Measurements from ENCODE around the gene HSPA2. TPM values are rescaled to one million over a fixed set of nuclear protein-coding genes. Genes with fewer than 3 reads are reported as not detected.

Gene HSPA2
- total RNA-seq, 1 experiment from 2014 or later, result 8.7 TPM

DNA sequence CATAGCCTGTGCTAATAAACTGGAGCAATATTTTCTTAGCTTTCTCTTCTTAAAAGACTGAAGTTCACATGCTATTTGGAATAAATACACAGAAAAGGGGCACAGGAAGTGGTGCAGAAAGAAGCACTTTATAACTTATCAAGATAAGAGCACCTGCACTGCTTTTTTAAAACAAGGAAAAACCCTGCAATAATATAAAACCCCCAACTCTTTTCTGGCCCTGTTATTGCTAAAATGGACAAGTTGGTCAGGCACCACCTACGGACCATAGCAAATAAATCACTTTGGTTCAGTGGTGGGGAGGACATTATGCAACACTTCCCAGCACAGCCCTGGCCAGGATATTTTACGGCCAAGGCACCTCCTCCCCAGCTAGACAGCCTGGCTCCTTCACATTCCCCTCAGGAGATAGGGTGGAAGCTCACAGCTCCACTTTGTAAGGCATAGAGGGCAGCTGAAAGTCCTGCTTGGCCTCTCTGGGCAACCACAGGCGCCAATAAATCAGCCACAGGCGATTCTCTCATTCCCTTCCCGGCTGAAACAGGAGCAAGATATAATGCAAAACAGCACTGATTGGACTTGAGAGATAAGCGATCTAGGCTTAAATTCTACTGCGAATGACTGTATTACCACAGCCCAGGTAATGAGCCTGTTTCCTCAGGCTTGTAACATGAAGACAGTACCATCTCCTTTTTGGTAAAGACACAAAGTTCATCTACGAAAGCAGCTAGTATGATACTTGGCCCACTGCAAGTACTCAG is 39.0 kb upstream of the HSPA2 start:
- Histone ChIP-seq H3K4me3 (ENCODE audit: low read depth, low read length) (no peak overlapping the region), H3K27me3 (replicated peaks; ENCODE audit: control insufficient read depth, insufficient read depth, low read length) (no peaks in the 10 kb centered on the region), H3K36me3 (ENCODE audit: control insufficient read depth, insufficient read depth, low read length) (no peaks in the 10 kb centered on the region), H3K9me3 (no peaks in the 10 kb centered on the region), H3K4me1 (peaks cover 22% of the 10 kb centered on the region)
- Mint-ChIP-seq H3K36me3 (ENCODE audit: insufficient read depth, unreplicated experiment) (peaks cover 43% of the 10 kb centered on the region), H3K9me3 (ENCODE audit: unreplicated experiment) (no peaks in the 10 kb centered on the region), H3K4me1 (ENCODE audit: low read depth, unreplicated experiment) (peaks cover 6% of the 10 kb centered on the region), H3K4me3 (ENCODE audit: unreplicated experiment) (peak overlapping the region; percentile 78), H3K27me3 (ENCODE audit: insufficient read depth, unreplicated experiment) (no peaks in the 10 kb centered on the region), H3K27ac (ENCODE audit: unreplicated experiment) (peak overlapping the region; percentile 22)
- peak; percentile 55 to 76 for DNase-seq
- TF ChIP-seq, protein P1, sequence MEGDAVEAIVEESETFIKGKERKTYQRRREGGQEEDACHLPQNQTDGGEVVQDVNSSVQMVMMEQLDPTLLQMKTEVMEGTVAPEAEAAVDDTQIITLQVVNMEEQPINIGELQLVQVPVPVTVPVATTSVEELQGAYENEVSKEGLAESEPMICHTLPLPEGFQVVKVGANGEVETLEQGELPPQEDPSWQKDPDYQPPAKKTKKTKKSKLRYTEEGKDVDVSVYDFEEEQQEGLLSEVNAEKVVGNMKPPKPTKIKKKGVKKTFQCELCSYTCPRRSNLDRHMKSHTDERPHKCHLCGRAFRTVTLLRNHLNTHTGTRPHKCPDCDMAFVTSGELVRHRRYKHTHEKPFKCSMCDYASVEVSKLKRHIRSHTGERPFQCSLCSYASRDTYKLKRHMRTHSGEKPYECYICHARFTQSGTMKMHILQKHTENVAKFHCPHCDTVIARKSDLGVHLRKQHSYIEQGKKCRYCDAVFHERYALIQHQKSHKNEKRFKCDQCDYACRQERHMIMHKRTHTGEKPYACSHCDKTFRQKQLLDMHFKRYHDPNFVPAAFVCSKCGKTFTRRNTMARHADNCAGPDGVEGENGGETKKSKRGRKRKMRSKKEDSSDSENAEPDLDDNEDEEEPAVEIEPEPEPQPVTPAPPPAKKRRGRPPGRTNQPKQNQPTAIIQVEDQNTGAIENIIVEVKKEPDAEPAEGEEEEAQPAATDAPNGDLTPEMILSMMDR (IDR thresholded peaks at IDR 0.05; ENCODE audit: insufficient read depth in 1 of 2, low read depth in 1 of 2, low read length in 1 of 2, severe bottlenecking in 1 of 2, unreplicated experiment in 1 of 2), result no peak
- ChIA-PET CTCF (interaction anchor here (0.8 to 0.9 kb wide), 3 partner anchors 16 to 157 kb away, joined by 3 read pairs; no protein-coding TSS in a partner anchor), POLR2A (no interaction called here)
- intact Hi-C loops (cut with micrococcal nuclease; ENCODE audit: unreplicated experiment), result loop anchor here (5.0 to 10.0 kb wide), 3 partner anchors 114 to 393 kb away; partner anchors contain the start of gene MTHFD1
- no TSS peak for BruUV-seq (replicated peaks)

DNA sequence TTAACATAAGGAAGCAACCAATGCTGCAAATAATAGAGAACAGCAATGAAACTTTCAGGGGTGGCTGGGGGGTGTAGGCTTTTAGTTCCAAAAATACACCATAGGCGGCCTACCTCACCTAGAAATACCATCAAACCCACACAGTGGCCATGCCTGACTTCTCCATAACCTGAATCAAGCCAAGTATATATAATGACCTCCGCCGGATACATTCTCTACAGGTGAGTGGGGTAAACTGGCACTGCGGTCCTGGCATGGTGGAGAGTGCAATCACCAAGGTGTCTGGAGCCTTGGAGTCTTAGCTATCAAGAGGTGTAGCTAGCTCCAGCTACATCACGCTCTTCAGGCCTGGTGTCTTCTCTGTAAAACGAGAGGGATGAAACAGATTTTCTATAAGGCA is 38.1 kb upstream of the HSPA2 start:
- intact Hi-C loops (cut with micrococcal nuclease; ENCODE audit: unreplicated experiment), result loop anchor here (5.0 to 10.0 kb wide), 3 partner anchors 115 to 392 kb away; partner anchors contain the start of gene MTHFD1
- Mint-ChIP-seq H3K27ac (ENCODE audit: unreplicated experiment) (peak overlapping the region; percentile 81), H3K4me3 (ENCODE audit: unreplicated experiment) (peak overlapping the region; percentile 78), H3K9me3 (ENCODE audit: unreplicated experiment) (no peaks in the 10 kb centered on the region), H3K4me1 (ENCODE audit: low read depth, unreplicated experiment) (peaks cover 6% of the 10 kb centered on the region), H3K36me3 (ENCODE audit: insufficient read depth, unreplicated experiment) (peaks cover 43% of the 10 kb centered on the region), H3K27me3 (ENCODE audit: insufficient read depth, unreplicated experiment) (no peaks in the 10 kb centered on the region)
- DNase-seq, result no peak
- Histone ChIP-seq H3K27me3 (replicated peaks; ENCODE audit: control insufficient read depth, insufficient read depth, low read length) (no peaks in the 10 kb centered on the region), H3K4me3 (ENCODE audit: low read depth, low read length) (peak overlapping the region; percentile 97), H3K4me1 (peaks cover 25% of the 10 kb centered on the region), H3K9me3 (no peaks in the 10 kb centered on the region), H3K36me3 (ENCODE audit: control insufficient read depth, insufficient read depth, low read length) (no peaks in the 10 kb centered on the region)
- BruUV-seq (replicated peaks), result no TSS peak
- TF ChIP-seq, protein P1 (IDR thresholded peaks at IDR 0.05; ENCODE audit: insufficient read depth in 1 of 2, low read depth in 1 of 2, low read length in 1 of 2, severe bottlenecking in 1 of 2, unreplicated experiment in 1 of 2), result no peak
- ChIA-PET POLR2A (interaction anchor here (0.6 to 1.0 kb wide), 2 partner anchors 40 to 115 kb away, joined by 4 read pairs; no protein-coding TSS in a partner anchor), CTCF (interaction anchor here (0.9 kb wide), 1 partner anchor 158 kb away, joined by 3 read pairs; no protein-coding TSS in a partner anchor)

DNA sequence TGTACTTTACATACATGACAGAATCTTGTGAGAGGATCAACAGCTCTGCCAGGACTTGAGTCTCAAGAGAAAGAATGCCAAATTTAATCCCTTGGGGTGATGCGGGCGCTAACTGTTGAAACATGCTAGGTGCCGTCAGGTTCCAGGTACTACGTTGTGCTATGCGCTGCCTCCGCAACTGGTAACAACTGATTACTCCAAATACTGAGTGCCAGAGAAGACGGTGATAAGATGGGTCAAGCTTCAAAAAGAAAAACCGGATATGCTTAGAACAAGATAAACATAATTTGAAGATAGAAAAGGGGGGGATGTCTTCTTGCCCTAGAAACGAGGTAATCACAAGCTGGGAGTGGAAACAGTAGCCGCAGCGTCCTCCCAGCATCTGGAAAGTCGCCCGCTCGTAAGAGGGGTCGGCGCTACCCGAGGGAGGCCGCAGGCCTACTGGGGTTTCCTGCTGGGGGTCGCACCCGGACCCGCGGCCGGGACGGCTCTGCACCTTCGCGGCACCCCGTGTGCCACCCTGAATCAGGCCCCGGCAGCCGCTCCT is 37.6 kb upstream of the HSPA2 start:
- Histone ChIP-seq H3K4me3 (ENCODE audit: low read depth, low read length) (peak overlapping the region; percentile 97), H3K4me1 (peaks cover 25% of the 10 kb centered on the region), H3K9me3 (no peaks in the 10 kb centered on the region), H3K36me3 (ENCODE audit: control insufficient read depth, insufficient read depth, low read length) (no peaks in the 10 kb centered on the region), H3K27me3 (replicated peaks; ENCODE audit: control insufficient read depth, insufficient read depth, low read length) (no peaks in the 10 kb centered on the region)
- Mint-ChIP-seq H3K4me1 (ENCODE audit: low read depth, unreplicated experiment) (peaks cover 11% of the 10 kb centered on the region), H3K9me3 (ENCODE audit: unreplicated experiment) (no peaks in the 10 kb centered on the region), H3K27ac (ENCODE audit: unreplicated experiment) (peak overlapping the region; percentile 81), H3K36me3 (ENCODE audit: insufficient read depth, unreplicated experiment) (peaks cover 43% of the 10 kb centered on the region), H3K27me3 (ENCODE audit: insufficient read depth, unreplicated experiment) (no peaks in the 10 kb centered on the region), H3K4me3 (ENCODE audit: unreplicated experiment) (peak overlapping the region; percentile 78)
- no TSS peak for BruUV-seq (replicated peaks)
- CTCF ChIA-PET, result interaction anchor here (0.6 kb wide), 1 partner anchor 467 kb away, joined by 4 read pairs; no protein-coding TSS in a partner anchor
- POLR2A ChIA-PET, result interaction anchor here (0.6 to 1.0 kb wide), 3 partner anchors 40 to 115 kb away, joined by 4 to 10 read pairs (median 4); no protein-coding TSS in a partner anchor
- TF ChIP-seq, protein P1 (IDR thresholded peaks at IDR 0.05; ENCODE audit: insufficient read depth in 1 of 2, low read depth in 1 of 2, low read length in 1 of 2, severe bottlenecking in 1 of 2, unreplicated experiment in 1 of 2), result no peak
- intact Hi-C loops (cut with micrococcal nuclease; ENCODE audit: unreplicated experiment), result loop anchor here (1.0 to 10.0 kb wide), 4 partner anchors 38 to 392 kb away; partner anchors contain the start of genes AKAP5 and MTHFD1
- DNase-seq, result peak in 1 of 2 experiments; percentile 24
